Measurements from ENCODE around the gene SUZ12.
"Not testable (repeated sequence)": the region's sequence is repeated elsewhere in the genome, so short reads cannot be mapped to it uniquely, and the experiment has no call there.

The SUZ12 gene

DNA sequence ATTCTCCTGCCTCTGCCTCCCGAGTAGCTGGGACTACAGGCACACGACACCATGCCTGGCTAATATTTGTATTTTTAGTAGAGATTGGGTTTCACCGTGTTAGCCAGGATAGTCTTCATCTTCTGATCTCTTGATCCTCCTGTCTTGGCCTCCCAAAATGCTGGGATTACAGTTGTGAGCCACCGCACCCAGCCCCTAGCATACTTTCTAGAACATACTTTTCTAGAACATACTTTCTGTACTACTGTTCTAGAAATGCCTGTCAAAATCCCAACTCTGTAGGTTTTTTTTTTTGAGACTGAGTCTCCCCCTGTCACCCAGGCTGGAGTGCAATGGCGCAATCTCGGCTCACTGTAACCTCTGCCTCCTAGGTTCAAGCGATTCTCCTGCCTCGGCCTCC is 27.3 kb downstream of the SUZ12 start:
- FAIRE-seq = not testable (repeated sequence)

GRCh38 chr17:31967648-31968047 is 30.8 kb downstream of the SUZ12 start:
- FAIRE-seq = no peak

- FAIRE-seq = not testable (repeated sequence)
Measured at GRCh38 chr17:31970416-31970815, 33.6 kb downstream of the SUZ12 start.

DNA sequence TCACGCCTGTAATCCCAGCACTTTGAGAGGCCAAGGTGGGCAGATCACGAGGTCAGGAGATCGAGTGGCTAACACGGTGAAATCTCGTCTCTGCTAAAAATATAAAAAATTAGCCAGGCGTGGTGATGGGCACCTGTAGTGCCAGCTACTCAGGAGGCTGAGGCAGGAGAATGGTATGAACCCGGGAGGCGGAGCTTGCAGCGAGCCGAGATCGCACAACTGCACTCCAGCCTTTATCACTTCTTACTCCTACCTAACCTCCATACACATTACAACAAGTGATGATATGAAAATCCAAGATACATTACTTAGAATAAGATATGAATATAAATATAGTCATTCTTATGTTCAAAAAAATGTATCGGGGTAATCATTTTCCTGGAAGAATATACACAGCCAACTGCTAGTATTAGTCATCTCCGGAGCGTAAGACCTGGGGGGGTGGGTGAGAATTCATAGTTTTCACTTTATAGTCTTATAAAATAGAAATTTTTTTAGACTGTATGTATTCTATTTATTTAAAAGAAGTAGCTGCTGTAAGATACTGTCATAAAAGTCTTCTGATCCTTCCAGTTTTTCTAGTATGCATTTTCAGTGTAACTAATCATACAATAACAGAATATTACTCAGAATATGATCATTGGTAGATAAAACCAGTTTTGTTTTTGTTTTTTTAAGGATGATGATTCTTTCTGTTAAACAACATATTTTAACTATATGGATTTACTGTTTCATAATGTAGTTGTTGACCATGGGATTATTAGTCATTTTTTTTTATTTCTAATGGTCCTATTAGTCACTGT is 37.7 kb downstream of the SUZ12 start:
- FAIRE-seq = not testable (repeated sequence)

DNA sequence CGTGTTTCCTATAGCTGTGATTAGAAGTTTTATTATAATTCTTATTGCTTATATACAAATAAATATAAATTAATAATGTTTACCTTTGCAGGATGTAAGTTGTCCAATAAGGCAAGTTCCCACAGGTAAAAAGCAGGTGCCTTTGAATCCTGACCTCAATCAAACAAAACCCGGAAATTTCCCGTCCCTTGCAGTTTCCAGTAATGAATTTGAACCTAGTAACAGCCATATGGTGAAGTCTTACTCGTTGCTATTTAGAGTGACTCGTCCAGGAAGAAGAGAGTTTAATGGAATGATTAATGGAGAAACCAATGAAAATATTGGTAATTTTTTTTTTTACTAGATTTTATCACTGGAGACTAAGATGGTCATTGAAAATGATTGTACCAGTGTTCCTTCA is 38.6 kb downstream of the SUZ12 start:
- FAIRE-seq = not testable (repeated sequence)

DNA sequence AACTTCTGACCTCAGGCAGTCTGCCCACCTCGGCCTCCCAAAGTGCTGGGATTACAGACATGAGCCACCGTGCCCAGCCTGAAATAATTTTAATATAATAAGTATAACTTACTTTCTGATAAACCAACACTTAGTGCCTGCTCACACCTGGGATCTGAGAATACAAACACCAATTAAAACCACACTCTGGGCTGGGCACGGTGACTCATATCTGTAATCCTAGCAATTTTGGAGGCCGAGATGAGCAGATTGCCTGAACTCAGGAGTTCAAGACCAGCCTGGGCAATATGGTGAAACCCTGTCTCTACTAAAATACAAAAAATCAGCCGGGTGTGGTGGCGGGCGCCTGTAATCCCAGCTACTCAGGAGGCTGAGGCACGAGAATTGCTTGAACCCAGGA is 55.0 kb downstream of the SUZ12 start:
- FAIRE-seq = not testable (repeated sequence)

DNA sequence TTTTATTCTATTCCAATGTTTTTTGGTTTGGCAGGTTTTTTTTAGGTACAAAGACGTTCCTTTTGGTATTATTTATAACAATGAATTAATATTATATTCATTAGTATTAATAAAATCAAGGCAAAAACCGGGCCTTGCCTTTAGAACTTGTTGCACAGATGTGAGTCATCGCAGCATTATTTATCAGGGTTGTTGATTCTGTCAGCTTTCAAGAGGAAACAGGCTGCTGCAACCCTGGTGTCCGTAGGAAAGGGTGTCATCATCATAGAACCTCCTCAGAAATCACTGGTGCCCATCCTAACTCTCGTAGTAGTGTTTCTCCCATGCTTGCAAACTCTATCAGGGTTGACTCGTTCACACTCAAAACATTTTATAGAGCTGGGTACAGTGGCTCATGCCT is 60.2 kb downstream of the SUZ12 start:
- no peak for FAIRE-seq

DNA sequence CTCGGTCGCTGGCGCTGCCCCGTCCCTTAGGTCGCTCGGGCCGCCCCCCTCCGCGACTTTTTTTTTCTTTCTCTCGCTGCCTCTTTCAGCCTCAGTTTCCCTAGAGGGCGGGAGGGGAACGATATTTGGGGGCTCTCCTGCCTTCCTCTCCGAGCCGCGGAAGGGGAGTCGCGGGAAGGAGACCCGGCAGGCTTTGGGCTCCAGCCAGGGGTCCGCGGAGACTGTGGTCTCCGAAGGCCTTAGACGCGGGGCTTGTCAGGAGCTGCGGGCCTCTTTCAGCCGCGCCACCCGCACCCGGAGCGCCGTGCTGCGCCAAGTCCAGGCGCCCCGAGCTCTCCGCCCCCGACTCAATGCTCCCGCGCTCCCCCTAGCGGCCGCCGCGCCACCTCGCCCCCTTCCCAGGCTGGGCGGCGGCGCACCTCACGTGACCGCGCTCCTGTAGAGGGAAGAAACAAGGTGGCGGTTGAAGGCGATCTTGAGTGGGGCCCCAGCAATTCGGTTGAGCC is 70.2 kb downstream of the SUZ12 start, which contains the start of gene LRRC37B:
LRRC37B (plus strand) TSS at position 427 of the 506 bp plus-strand sequence. CDS start 14,010 bp downstream, outside the sequence.
- FAIRE-seq = no peak

DNA sequence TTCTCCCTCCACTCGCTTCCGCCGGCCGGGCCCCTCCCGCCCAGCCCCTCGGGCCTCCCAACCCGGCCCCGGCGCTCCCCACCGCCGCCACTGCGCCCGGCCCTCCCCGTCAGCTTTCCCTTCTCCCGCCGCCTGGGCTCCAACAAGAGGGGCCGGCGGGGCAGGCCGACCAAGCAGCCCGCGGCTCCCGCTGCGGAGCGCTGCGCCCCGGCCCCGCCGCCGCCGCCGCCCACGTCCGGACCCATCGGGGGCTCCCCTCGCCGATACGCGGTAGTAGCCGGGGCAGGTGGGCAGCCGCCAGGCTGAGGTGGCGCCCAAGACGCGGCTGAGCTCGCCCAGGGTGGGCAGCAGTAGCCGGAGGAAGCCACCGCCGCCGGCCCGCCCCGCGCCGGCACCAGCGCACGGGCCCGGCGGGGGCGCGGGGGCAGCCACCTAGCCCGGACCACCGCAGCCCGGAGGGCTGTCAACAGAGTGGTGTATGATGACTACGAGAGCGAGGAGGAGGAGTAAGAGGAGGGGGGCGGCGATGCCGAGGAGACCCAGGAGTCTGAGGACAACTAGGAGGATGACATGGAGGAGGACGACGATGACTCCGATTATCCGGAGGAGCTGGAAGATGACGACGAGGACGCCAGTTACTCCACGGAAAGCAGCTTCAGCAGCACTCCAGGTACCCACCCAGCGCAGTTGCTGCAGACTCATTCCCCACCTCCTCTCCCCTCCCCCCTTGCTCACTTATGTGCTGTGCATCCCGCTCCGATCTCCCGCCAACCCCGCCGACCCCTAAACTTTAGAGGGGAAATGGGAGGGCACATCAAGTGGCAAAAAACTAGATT is 70.9 kb downstream of the SUZ12 start:
- no peak for FAIRE-seq

DNA sequence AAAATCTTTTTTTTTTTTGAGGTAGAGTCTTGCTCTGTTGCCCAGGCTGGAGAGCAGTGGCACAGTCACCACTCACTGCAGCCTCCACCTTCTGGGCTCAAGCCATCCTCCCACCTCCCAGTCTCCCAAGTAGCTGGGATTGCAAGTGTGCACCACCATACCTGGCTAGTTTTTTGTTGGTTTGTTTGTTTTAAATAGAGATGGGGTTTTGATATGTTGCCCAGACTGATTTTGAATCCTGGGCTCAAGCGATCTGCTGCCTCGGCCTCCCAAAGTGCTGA is 72.4 kb downstream of the SUZ12 start:
- FAIRE-seq = no peak

DNA sequence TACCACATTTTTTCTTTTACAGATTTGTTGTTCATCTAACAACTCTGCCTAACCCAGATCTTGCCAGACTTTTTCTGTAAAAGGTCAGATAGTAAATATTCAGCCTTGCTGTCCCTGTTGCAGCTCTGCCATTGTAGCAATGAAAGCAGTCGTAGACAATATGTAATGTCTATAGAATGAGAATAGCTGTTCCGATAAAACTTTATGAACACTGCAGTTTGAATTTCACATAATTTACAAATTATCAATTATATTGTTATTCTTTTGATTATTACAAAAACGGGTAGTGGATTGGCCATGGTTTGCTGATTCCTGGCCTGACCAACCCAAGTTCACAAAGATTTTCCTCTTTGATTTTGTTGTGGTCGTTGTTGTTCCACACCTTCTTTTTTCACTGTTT is 73.3 kb downstream of the SUZ12 start:
- FAIRE-seq = peak; percentile 51

DNA sequence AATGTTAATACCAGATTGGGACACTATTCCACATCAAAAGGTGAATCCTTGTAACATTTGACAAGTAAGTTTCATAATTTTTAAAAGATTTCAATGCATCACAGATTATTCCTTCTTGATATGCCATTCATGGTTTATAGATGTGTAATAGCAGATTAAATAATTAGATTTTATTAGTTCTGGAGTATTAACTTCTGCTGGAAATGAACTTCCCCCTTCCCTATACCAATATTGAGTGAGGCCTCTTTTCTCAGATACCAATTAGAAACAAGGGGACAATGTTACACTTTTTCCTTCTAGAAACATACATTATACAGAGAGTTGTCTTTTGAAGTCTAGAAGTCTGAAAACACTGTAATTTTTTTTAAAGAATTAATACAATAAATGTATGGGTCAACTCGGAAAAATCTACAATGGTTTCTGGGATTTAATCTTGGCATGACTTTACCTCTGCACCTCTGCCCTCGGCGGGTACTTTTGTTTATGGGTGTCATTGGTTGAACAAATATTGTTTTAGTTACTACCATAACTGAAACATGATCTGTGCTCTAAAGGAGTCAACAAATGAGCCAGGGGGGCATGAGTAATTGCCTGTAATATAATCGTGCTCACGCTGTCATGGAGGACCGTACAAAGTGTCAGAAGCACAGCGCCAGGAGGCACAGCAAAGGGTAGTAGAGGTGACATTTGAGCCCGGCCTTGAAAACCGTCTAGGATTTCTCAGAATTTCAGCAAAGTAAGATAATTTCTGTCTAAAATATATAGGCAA is 78.6 kb downstream of the SUZ12 start:
- no peak for FAIRE-seq

DNA sequence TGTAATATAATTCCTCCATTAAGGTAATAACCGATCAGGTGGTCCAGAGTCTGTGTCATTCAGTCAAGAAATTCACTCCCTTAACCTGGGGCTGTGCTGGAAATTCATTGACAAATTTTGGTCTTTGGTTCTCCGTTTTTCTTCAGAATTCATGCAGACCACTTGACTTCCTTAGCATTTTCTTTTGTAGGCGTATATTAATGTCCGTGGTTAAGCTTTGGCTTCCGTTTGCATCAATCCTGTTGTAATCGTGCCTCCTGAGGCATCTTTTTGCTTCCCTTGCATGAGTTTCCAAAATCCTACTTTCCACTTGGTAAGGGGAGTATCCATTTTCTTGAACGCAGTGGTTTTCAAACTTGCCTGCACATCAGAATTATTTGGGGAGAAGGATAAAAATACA is 79.4 kb downstream of the SUZ12 start:
- no peak for FAIRE-seq

- FAIRE-seq = no peak
Measured at GRCh38 chr17:32019228-32019627, 82.4 kb downstream of the SUZ12 start.

- FAIRE-seq = no peak
Measured at GRCh38 chr17:32020943-32021614, 84.3 kb downstream of the SUZ12 start.

DNA sequence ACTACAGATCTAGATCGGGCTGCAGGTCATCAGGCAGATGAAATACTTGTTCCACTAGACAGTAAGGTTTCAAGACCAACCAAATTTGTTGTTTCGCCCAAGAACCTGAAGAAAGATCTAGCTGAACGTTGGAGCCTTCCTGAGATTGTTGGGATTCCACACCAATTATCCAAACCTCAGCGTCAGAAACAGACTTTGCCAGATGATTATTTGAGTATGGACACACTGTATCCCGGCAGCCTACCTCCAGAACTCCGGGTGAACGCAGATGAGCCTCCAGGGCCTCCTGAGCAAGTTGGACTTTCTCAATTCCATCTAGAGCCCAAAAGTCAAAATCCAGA is 84.8 kb downstream of the SUZ12 start:
- no peak for FAIRE-seq

DNA sequence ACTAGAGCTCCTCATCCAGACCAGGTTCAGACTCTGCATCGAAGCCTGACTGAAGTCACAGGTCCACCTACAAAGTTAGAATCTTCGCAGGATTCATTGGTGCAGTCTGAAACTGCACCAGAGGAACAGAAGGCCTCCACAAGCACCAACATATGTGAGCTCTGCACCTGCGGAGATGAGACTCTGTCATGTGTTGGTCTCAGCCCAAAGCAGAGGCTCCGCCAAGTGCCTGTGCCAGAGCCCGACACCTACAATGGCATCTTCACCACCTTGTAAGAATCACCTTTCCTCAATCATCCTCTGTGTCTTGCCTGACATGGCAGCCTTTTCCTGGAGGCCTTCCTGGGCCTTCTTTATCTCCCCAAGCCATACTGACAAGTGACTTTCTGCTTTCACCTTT is 85.7 kb downstream of the SUZ12 start:
- not testable (repeated sequence) for FAIRE-seq

GRCh38 chr17:32027271-32027670 is 90.5 kb downstream of the SUZ12 start:
- FAIRE-seq = not testable (repeated sequence)

GRCh38 chr17:32033223-32033622 is 96.4 kb downstream of the SUZ12 start:
- no peak for FAIRE-seq

DNA sequence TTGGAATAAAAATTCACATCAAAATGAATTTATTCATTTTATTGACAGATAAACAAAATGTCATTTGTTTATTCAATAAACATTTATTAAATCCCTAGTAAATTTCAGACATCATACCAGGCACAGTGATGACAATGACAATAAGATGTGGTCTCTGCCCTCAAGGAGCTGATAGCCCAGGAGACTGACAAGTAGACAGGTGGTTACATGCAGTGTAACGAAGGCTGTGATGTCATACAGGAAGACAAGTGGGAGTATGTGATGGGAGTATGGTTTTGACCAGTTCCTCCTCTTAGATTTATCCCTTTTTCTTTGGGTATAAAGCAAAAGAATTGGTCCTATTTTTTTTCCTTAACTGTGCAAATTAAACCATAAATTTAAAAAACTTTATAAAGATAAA is 97.0 kb downstream of the SUZ12 start:
- FAIRE-seq = not testable (repeated sequence)

- not testable (repeated sequence) for FAIRE-seq
Measured at GRCh38 chr17:32040246-32040645, 103.4 kb downstream of the SUZ12 start.

GRCh38 chr17:32041306-32041875 is 104.6 kb downstream of the SUZ12 start:
- not testable (repeated sequence) for FAIRE-seq
